SKM-1 (cell line): ENCODE results near the gene PIGW.
A peak's percentile ranks its signal among the peaks of the same experiment; 100 is the strongest.
"Not testable (repeated sequence)": the region's sequence is repeated elsewhere in the genome, so short reads cannot be mapped to it uniquely, and the experiment has no call there.

Experiments used
- DNase-seq: peaks from one replicate; lab custom pipeline; 2025; ENCODE audit not compliant: unreplicated experiment; lab: John Stamatoyannopoulos, UW

The PIGW gene

GRCh38 chr17:36507266-36507665 is 27.5 kb upstream of the PIGW start:
- no peak for DNase-seq

- not testable (repeated sequence) for DNase-seq
These were observed 26.3 kb upstream of the PIGW start for GRCh38 chr17:36508439-36508838.

GRCh38 chr17:36509272-36509985 is 25.4 kb upstream of the PIGW start:
- DNase-seq = no peak

- DNase-seq = no peak
These were observed 24.2 kb upstream of the PIGW start for GRCh38 chr17:36510636-36511035.

GRCh38 chr17:36511216-36511615 is 23.6 kb upstream of the PIGW start:
- DNase-seq = no peak

- DNase-seq = no peak
These were observed 22.1 kb upstream of the PIGW start for GRCh38 chr17:36512641-36513040.

GRCh38 chr17:36514856-36515255 is 19.9 kb upstream of the PIGW start:
- no peak for DNase-seq

- DNase-seq = no peak
These were observed 18.9 kb upstream of the PIGW start for GRCh38 chr17:36515837-36516236.

GRCh38 chr17:36523113-36523512 is 11.7 kb upstream of the PIGW start:
- no peak for DNase-seq

GRCh38 chr17:36524428-36524876 is 10.3 kb upstream of the PIGW start:
- no peak for DNase-seq

GRCh38 chr17:36525113-36525512 is 9.7 kb upstream of the PIGW start:
- no peak for DNase-seq

GRCh38 chr17:36525888-36526287 is 8.9 kb upstream of the PIGW start:
- no peak for DNase-seq

GRCh38 chr17:36527621-36528250 is 7.1 kb upstream of the PIGW start:
- no peak for DNase-seq

- no peak for DNase-seq
These were observed 5.7 kb upstream of the PIGW start for GRCh38 chr17:36529121-36529520.

- no peak for DNase-seq
These were observed 2.3 kb upstream of the PIGW start for GRCh38 chr17:36532435-36532975.

- DNase-seq = no peak
These were observed 600 bp upstream of the PIGW start for GRCh38 chr17:36533935-36534839.

- no peak for DNase-seq
These were observed 888 bp downstream of the PIGW start for GRCh38 chr17:36535669-36536081.

GRCh38 chr17:36540696-36541095 is 5.9 kb downstream of the PIGW start:
- DNase-seq = no peak

- DNase-seq = no peak
These were observed 8.0 kb downstream of the PIGW start for GRCh38 chr17:36542755-36543154.

GRCh38 chr17:36544044-36544306 is 9.2 kb downstream of the PIGW start:
- DNase-seq = peak; percentile 38

GRCh38 chr17:36544307-36545076 is 9.7 kb downstream of the PIGW start, which contains the start of gene GGNBP2:
Gene GGNBP2, plus strand, starts transcription at chr17:36544919. Its CDS starts 806 bp downstream, at chr17:36545725.
- DNase-seq = peak; percentile 75
